ENCODE measurements around the gene PRSS8.
"Not testable (repeated sequence)": the region's sequence is repeated elsewhere in the genome, so short reads cannot be mapped to it uniquely, and the experiment has no call there.

PRSS8 gene

GRCh38 chr16:31135535-31136286 lies at the start of gene PRSS8:
Gene PRSS8, minus strand, starts transcription at chr16:31135727. Its CDS starts 229 bp downstream, at chr16:31135498.
- H3K27me3 ChIP-seq (ENCODE audit: control insufficient read depth, insufficient read depth, low read length) = no peaks in the 10 kb centered on the region
- H3K4me3 ChIP-seq (ENCODE audit: low read length) = peak within 1 kb of the TSS; percentile 65
- H3K36me3 ChIP-seq (ENCODE audit: control insufficient read depth, insufficient read depth, low read length) = peaks cover 13% of the 10 kb centered on the region
- DNase-seq (ENCODE audit: low read depth, low spot score) = no peak
- no peak within 1 kb of the TSS for H3K27ac ChIP-seq (ENCODE audit: low read length)
- no CpG with 5 or more reads among the region's 22 CpGs for WGBS (ENCODE audit: insufficient coverage, insufficient read length)
- H3K9me3 ChIP-seq (ENCODE audit: control insufficient read depth, insufficient read depth, low read length) = no peaks in the 10 kb centered on the region
- H3K4me1 ChIP-seq (ENCODE audit: control insufficient read depth, insufficient read depth, low read length) = peaks cover 20% of the 10 kb centered on the region

GRCh38 chr16:31184888-31185287 lies 49.4 kb upstream of the PRSS8 start:
- DNase-seq (ENCODE audit: low read depth, low spot score) = no peak
- WGBS (ENCODE audit: insufficient coverage, insufficient read length) = no CpG with 5 or more reads among the region's 14 CpGs
- Histone ChIP-seq H3K27me3 (ENCODE audit: control insufficient read depth, insufficient read depth, low read length) (no peaks in the 10 kb centered on the region), H3K9me3 (ENCODE audit: control insufficient read depth, insufficient read depth, low read length) (no peaks in the 10 kb centered on the region), H3K36me3 (ENCODE audit: control insufficient read depth, insufficient read depth, low read length) (peaks cover 63% of the 10 kb centered on the region), H3K4me1 (ENCODE audit: control insufficient read depth, insufficient read depth, low read length) (no peaks in the 10 kb centered on the region), H3K4me3 (ENCODE audit: low read length) (no peak overlapping the region), H3K27ac (ENCODE audit: low read length) (no peak overlapping the region)

- no CpG with 5 or more reads among the region's 10 CpGs for WGBS (ENCODE audit: insufficient coverage, insufficient read length)
- DNase-seq (ENCODE audit: low read depth, low spot score) = no peak
- Histone ChIP-seq H3K4me1 (ENCODE audit: control insufficient read depth, insufficient read depth, low read length) (no peaks in the 10 kb centered on the region), H3K9me3 (ENCODE audit: control insufficient read depth, insufficient read depth, low read length) (no peaks in the 10 kb centered on the region), H3K27ac (ENCODE audit: low read length) (no peak overlapping the region), H3K4me3 (ENCODE audit: low read length) (no peak overlapping the region), H3K27me3 (ENCODE audit: control insufficient read depth, insufficient read depth, low read length) (no peaks in the 10 kb centered on the region), H3K36me3 (ENCODE audit: control insufficient read depth, insufficient read depth, low read length) (peaks cover 54% of the 10 kb centered on the region)
Measured at GRCh38 chr16:31183432-31184428, 48.2 kb upstream of the PRSS8 start.

GRCh38 chr16:31182391-31182790 lies 46.9 kb upstream of the PRSS8 start:
- no CpG with 5 or more reads among the region's 7 CpGs for WGBS (ENCODE audit: insufficient coverage, insufficient read length)
- Histone ChIP-seq H3K9me3 (ENCODE audit: control insufficient read depth, insufficient read depth, low read length) (no peaks in the 10 kb centered on the region), H3K27ac (ENCODE audit: low read length) (no peak overlapping the region), H3K36me3 (ENCODE audit: control insufficient read depth, insufficient read depth, low read length) (peaks cover 45% of the 10 kb centered on the region), H3K4me1 (ENCODE audit: control insufficient read depth, insufficient read depth, low read length) (no peaks in the 10 kb centered on the region), H3K4me3 (ENCODE audit: low read length) (no peak overlapping the region; the same call in 1 of the 2 replicates), H3K27me3 (ENCODE audit: control insufficient read depth, insufficient read depth, low read length) (no peaks in the 10 kb centered on the region)
- no peak for DNase-seq (ENCODE audit: low read depth, low spot score)

GRCh38 chr16:31181102-31181830 lies 45.7 kb upstream of the PRSS8 start:
- Histone ChIP-seq H3K27me3 (ENCODE audit: control insufficient read depth, insufficient read depth, low read length) (no peaks in the 10 kb centered on the region), H3K36me3 (ENCODE audit: control insufficient read depth, insufficient read depth, low read length) (peaks cover 35% of the 10 kb centered on the region), H3K9me3 (ENCODE audit: control insufficient read depth, insufficient read depth, low read length) (no peaks in the 10 kb centered on the region), H3K27ac (ENCODE audit: low read length) (no peak overlapping the region), H3K4me1 (ENCODE audit: control insufficient read depth, insufficient read depth, low read length) (no peaks in the 10 kb centered on the region), H3K4me3 (ENCODE audit: low read length) (peak overlapping the region; percentile 78)
- DNase-seq (ENCODE audit: low read depth, low spot score) = no peak
- no CpG with 5 or more reads among the region's 31 CpGs for WGBS (ENCODE audit: insufficient coverage, insufficient read length)

- no peak for DNase-seq (ENCODE audit: low read depth, low spot score)
- no CpG with 5 or more reads among the region's 69 CpGs for WGBS (ENCODE audit: insufficient coverage, insufficient read length)
- no peak within 1 kb of the TSS for H3K27ac ChIP-seq (ENCODE audit: low read length)
- no peaks in the 10 kb centered on the region for H3K27me3 ChIP-seq (ENCODE audit: control insufficient read depth, insufficient read depth, low read length)
- H3K4me3 ChIP-seq (ENCODE audit: low read length) = peak within 1 kb of the TSS; percentile 78
- H3K9me3 ChIP-seq (ENCODE audit: control insufficient read depth, insufficient read depth, low read length) = no peaks in the 10 kb centered on the region
- H3K4me1 ChIP-seq (ENCODE audit: control insufficient read depth, insufficient read depth, low read length) = no peaks in the 10 kb centered on the region
- peaks cover 21% of the 10 kb centered on the region for H3K36me3 ChIP-seq (ENCODE audit: control insufficient read depth, insufficient read depth, low read length)
Measured at GRCh38 chr16:31179747-31180459, 44.4 kb upstream of the PRSS8 start, which contains the start of gene FUS. Gene FUS, plus strand, starts transcription at chr16:31180139. Its CDS starts 76 bp downstream, at chr16:31180215.

- no CpG with 5 or more reads among the region's 27 CpGs for WGBS (ENCODE audit: insufficient coverage, insufficient read length)
- DNase-seq (ENCODE audit: low read depth, low spot score) = no peak
- no peaks in the 10 kb centered on the region for H3K9me3 ChIP-seq (ENCODE audit: control insufficient read depth, insufficient read depth, low read length)
- peak overlapping the region; percentile 78; the same call in 1 of the 2 replicates for H3K4me3 ChIP-seq (ENCODE audit: low read length)
- H3K36me3 ChIP-seq (ENCODE audit: control insufficient read depth, insufficient read depth, low read length) = peaks cover 19% of the 10 kb centered on the region
- no peaks in the 10 kb centered on the region for H3K4me1 ChIP-seq (ENCODE audit: control insufficient read depth, insufficient read depth, low read length)
- H3K27ac ChIP-seq (ENCODE audit: low read length) = no peak overlapping the region
- no peaks in the 10 kb centered on the region for H3K27me3 ChIP-seq (ENCODE audit: control insufficient read depth, insufficient read depth, low read length)
Measured at GRCh38 chr16:31179219-31179746, 43.8 kb upstream of the PRSS8 start.

- no CpG with 5 or more reads among the region's 3 CpGs for WGBS (ENCODE audit: insufficient coverage, insufficient read length)
- no peak overlapping the region for H3K4me3 ChIP-seq (ENCODE audit: low read length)
Measured at GRCh38 chr16:31177136-31177535, 41.6 kb upstream of the PRSS8 start.

GRCh38 chr16:31170048-31170447 lies 34.5 kb upstream of the PRSS8 start:
- H3K9me3 ChIP-seq (ENCODE audit: control insufficient read depth, insufficient read depth, low read length) = not testable (repeated sequence)
- WGBS (ENCODE audit: insufficient coverage, insufficient read length) = no CpG with 5 or more reads among the region's 2 CpGs

More at GRCh38 chr16:31177136-31177535, 41.6 kb upstream of the PRSS8 start:
- no peaks in the 10 kb centered on the region for H3K27me3 ChIP-seq (ENCODE audit: control insufficient read depth, insufficient read depth, low read length)
- no peaks in the 10 kb centered on the region; the same call in 1 of the 2 replicates for H3K36me3 ChIP-seq (ENCODE audit: control insufficient read depth, insufficient read depth, low read length)
- H3K27ac ChIP-seq (ENCODE audit: low read length) = no peak overlapping the region
- no peaks in the 10 kb centered on the region for H3K9me3 ChIP-seq (ENCODE audit: control insufficient read depth, insufficient read depth, low read length)
- H3K4me1 ChIP-seq (ENCODE audit: control insufficient read depth, insufficient read depth, low read length) = no peaks in the 10 kb centered on the region
- no peak for DNase-seq (ENCODE audit: low read depth, low spot score)

More at GRCh38 chr16:31170048-31170447, 34.5 kb upstream of the PRSS8 start:
- not testable (repeated sequence) for H3K4me3 ChIP-seq (ENCODE audit: low read length); H3K27me3 ChIP-seq (ENCODE audit: control insufficient read depth, insufficient read depth, low read length); H3K36me3 ChIP-seq (ENCODE audit: control insufficient read depth, insufficient read depth, low read length); H3K27ac ChIP-seq (ENCODE audit: low read length); H3K4me1 ChIP-seq (ENCODE audit: control insufficient read depth, insufficient read depth, low read length); DNase-seq (ENCODE audit: low read depth, low spot score)

Measured in iPS DF 6.9 (cell line).